Stomach smooth muscle (tissue), 2 donors: Measurements from ENCODE around the gene PRPF6.

ENCODE experiments used
- H3K27ac ChIP-seq: one replicate; pipeline ENCODE4 v1.7.0; 2013; ENCODE audit warnings: mild to moderate bottlenecking, low read length, inconsistent platforms
- H3K27me3 ChIP-seq, 2 donors: one replicate each; pipeline ENCODE4 v1.7.0; 2013; ENCODE audit warnings: low read length in 2 of 2; ENCODE audit not compliant: insufficient read depth in 2 of 2, control insufficient read depth in 1 of 2
- H3K36me3 ChIP-seq, 2 donors: one replicate each; pipeline ENCODE4 v1.7.0; 2013; ENCODE audit warnings: low read length in 2 of 2; ENCODE audit not compliant: control insufficient read depth in 2 of 2, insufficient read depth in 2 of 2
- H3K4me1 ChIP-seq: one replicate; pipeline ENCODE4 v1.7.0; 2013; ENCODE audit warnings: low read length; ENCODE audit not compliant: control insufficient read depth, insufficient read depth
- H3K4me3 ChIP-seq, 2 donors: one replicate each; pipeline ENCODE4 v1.7.0; 2013; ENCODE audit warnings: low read length in 2 of 2
- H3K9ac ChIP-seq, 2 donors: one replicate each; pipeline ENCODE4 v1.7.0; 2013; ENCODE audit warnings: low read length in 2 of 2, mild to moderate bottlenecking in 1 of 2
- H3K9me3 ChIP-seq, 2 donors: one replicate each; pipeline ENCODE4 v1.7.0; 2013; ENCODE audit warnings: low read length in 2 of 2; ENCODE audit not compliant: control insufficient read depth in 2 of 2
- donor health status: healthy.
- donor health status: Pancreatic carcinoma.

PRPF6 gene

GRCh38 chr20:64024141-64024990 lies 43.4 kb downstream of the PRPF6 start:
- Histone ChIP-seq H3K27ac (no peak overlapping the region), H3K4me1 (peaks cover 20% of the 10 kb centered on the region), H3K27me3 (no peaks in the 10 kb centered on the region), H3K9me3 (no peaks in the 10 kb centered on the region), H3K36me3 (peaks cover 56 to 67% of the 10 kb centered on the region in 2 donors), H3K4me3 (no peak overlapping the region), H3K9ac (no peak overlapping the region)

- Histone ChIP-seq H3K27me3 (no peaks in the 10 kb centered on the region), H3K4me3 (no peak overlapping the region), H3K27ac (no peak overlapping the region), H3K36me3 (peaks cover 59 to 70% of the 10 kb centered on the region in 2 donors), H3K9me3 (no peaks in the 10 kb centered on the region), H3K9ac (no peak overlapping the region), H3K4me1 (peaks cover 20% of the 10 kb centered on the region)
Measured at GRCh38 chr20:64025101-64025825, 44.3 kb downstream of the PRPF6 start.

DNA sequence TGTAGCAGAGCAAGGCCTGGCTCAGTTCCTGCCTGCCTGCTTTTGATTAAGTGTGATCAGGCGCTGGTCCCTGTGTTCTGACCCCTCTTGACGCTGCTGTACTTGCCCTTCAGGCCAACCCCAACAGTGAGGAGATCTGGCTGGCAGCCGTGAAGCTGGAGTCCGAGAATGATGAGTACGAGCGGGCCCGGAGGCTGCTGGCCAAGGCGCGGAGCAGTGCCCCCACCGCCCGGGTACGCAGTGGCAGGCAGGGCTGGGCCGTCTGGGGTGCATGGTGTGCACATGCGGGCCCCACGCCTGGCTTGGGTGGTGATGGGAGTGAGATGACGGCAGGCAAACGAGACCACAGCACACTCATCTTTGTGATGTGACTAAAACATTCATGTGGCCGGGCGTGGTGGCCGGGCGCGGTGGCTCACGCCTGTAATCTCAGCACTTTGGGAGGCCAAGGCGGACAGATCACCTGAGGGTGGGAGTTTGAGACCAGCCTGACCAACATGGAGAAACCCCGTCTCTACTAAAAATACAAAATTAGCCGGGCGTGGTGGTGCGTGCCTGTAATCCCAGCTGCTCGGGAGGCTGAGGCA lies 45.0 kb downstream of the PRPF6 start:
- no peaks in the 10 kb centered on the region for H3K27me3 ChIP-seq
- H3K4me3 ChIP-seq = no peak overlapping the region
- peaks cover 65 to 76% of the 10 kb centered on the region in 2 donors for H3K36me3 ChIP-seq
- peaks cover 20% of the 10 kb centered on the region for H3K4me1 ChIP-seq
- H3K9me3 ChIP-seq = no peaks in the 10 kb centered on the region
- no peak overlapping the region for H3K27ac ChIP-seq
- H3K9ac ChIP-seq = no peak overlapping the region

DNA sequence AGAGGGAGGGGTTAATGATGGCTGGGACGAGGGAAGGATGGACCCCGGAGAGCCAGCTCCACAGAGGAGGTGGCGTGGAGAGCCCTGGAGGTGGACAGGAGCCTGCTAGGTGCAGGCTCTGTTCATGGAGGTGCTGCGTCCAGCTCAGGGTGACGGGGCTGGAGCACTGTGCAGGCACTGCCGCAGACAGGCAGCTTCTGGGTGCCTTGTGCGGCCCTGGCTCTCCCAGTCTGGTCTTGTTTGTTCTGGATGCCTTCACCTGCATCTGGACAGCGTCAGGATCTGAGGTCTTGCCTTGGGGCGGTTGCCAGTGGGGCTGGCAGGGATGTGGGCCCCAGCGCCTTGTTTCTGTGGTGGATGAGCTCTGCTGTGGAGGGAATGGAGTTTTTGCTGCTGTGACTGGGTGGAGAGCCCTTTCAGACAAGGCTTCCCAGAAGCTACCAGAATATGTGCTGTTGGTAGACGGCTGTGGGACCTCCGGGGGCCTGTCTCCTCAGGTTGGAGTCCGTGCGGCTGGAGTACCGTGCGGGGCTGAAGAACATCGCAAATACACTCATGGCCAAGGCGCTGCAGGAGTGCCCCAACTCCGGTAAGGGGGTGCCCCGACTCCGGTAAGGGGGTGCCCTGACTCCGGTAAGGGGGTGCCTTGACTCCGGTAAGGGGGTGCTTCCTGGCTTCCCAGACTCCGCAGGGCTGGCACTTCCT lies 47.2 kb downstream of the PRPF6 start:
- peak overlapping the region; percentile 80 for H3K27ac ChIP-seq

DNA sequence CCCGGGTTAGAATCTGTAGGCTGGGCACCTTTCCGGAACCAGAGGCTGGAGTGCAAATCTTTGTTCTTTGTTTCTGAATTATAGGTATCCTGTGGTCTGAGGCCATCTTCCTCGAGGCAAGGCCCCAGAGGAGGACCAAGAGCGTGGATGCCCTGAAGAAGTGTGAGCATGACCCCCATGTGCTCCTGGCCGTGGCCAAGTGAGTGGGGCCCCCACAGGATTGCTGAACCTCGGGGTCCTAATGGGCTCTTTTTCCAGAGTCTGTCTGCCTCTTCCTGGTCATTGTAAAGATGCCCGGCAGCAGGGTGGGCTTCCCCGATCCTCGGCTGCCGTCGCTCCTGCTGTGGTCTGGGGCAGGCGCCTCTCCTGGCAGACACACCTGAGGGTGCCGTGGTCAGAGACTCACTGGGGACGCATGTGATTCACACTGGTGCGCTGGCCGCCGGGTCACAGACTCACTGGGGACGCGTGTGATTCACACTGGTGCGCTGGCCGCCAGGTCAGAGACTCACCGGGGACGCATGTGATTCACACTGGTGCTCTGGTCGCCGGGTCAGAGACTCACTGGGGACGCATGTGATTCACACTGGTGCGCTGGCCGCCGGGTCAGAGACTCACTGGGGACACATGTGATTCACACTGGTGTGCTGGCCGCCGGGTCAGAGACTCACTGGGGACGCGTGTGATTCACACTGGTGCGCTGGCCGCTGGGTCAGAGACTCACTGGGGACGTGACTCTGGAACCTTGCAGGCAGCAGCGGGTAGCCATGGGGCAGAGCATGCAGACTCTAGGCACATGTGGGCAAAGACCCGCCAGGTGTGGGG lies 48.6 kb downstream of the PRPF6 start:
- H3K9me3 ChIP-seq = no peaks in the 10 kb centered on the region
- peaks cover 18% of the 10 kb centered on the region for H3K4me1 ChIP-seq
- peaks cover 66 to 70% of the 10 kb centered on the region in 2 donors for H3K36me3 ChIP-seq
- H3K27ac ChIP-seq = peak overlapping the region; percentile 80
- no peak overlapping the region for H3K9ac ChIP-seq
- H3K27me3 ChIP-seq = no peaks in the 10 kb centered on the region
- no peak overlapping the region for H3K4me3 ChIP-seq

More for the DNA sequence above, 47.2 kb downstream of the PRPF6 start:
- no peaks in the 10 kb centered on the region for H3K27me3 ChIP-seq
- H3K36me3 ChIP-seq = peaks cover 67 to 74% of the 10 kb centered on the region in 2 donors
- H3K9ac ChIP-seq = no peak overlapping the region
- peaks cover 20% of the 10 kb centered on the region for H3K4me1 ChIP-seq
- no peak overlapping the region for H3K4me3 ChIP-seq
- H3K9me3 ChIP-seq = no peaks in the 10 kb centered on the region

- no peaks in the 10 kb centered on the region for H3K9me3 ChIP-seq
- no peak overlapping the region for H3K27ac ChIP-seq
- no peak overlapping the region for H3K9ac ChIP-seq
- peaks cover 18% of the 10 kb centered on the region for H3K4me1 ChIP-seq
- no peak overlapping the region for H3K4me3 ChIP-seq
- H3K27me3 ChIP-seq = no peaks in the 10 kb centered on the region
- H3K36me3 ChIP-seq = peaks cover 57 to 62% of the 10 kb centered on the region in 2 donors
Measured at GRCh38 chr20:64030371-64031134, 49.6 kb downstream of the PRPF6 start.

- Histone ChIP-seq H3K4me3 (no peak overlapping the region), H3K27me3 (peaks cover 3 to 4% of the 10 kb centered on the region in 2 donors), H3K4me1 (peaks cover 23% of the 10 kb centered on the region), H3K36me3 (peaks cover 50 to 57% of the 10 kb centered on the region in 2 donors), H3K9ac (no peak overlapping the region), H3K27ac (no peak overlapping the region), H3K9me3 (no peaks in the 10 kb centered on the region)
Measured at GRCh38 chr20:64031822-64032314, 50.9 kb downstream of the PRPF6 start.

DNA sequence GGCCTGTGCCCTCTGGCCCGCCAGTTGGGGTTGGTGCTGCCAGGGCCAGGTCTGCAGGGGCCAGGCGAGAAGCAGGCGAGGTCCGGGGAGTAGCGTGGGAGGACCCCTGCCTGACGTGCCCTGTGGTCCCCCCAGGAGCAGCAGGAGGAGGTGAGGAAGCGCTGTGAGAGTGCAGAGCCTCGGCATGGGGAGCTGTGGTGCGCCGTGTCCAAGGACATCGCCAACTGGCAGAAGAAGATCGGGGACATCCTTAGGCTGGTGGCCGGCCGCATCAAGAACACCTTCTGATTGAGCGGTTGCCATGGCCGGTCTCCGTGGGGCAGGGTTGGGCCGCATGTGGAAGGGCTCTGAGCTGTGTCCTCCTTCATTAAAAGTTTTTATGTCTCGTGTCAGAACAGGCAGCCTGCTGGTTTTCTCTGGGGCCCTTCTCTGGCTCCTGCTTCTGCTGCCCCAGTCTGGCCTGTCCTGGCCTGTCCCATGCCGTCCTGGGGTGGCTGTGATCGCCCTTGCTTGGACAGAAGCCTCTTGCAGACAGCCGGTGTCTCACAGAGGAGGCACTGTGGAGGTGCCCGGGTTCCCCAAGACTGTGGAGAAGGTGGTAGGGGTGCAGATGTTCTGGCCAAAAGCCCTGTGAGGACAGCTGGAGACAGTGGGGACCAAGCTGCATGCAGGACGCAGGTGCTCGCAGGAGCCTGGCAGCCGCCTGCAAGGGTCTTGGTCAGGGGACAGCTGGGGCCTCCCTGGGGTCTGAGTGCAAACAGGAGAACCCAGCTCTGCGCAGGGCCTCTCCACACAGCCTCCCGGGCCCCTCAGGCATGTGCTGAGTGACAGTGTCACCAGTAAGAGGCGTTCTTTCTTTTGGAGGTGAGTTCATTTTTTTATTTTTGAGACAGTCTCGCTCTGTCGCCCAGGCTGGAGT lies 52.0 kb downstream of the PRPF6 start:
- no peak overlapping the region for H3K4me3 ChIP-seq
- no peaks in the 10 kb centered on the region for H3K9me3 ChIP-seq
- H3K27me3 ChIP-seq = peaks cover 8 to 15% of the 10 kb centered on the region in 2 donors
- no peak overlapping the region for H3K9ac ChIP-seq
- H3K27ac ChIP-seq = no peak overlapping the region
- H3K4me1 ChIP-seq = peaks cover 16% of the 10 kb centered on the region
- peaks cover 43 to 46% of the 10 kb centered on the region in 2 donors for H3K36me3 ChIP-seq
